ENCODE data around the gene SLAMF1.
"Not testable (repeated sequence)": the region's sequence is repeated elsewhere in the genome, so short reads cannot be mapped to it uniquely, and the experiment has no call there.

Gene SLAMF1

GRCh38 chr1:160646711-160647328 is at the start of gene SLAMF1:
Gene SLAMF1, minus strand, starts transcription at chr1:160647044. Its CDS starts 99 bp downstream, at chr1:160646945.
- DNase-seq: no peak

GRCh38 chr1:160692390-160692789 is 45.5 kb upstream of the SLAMF1 start:
- DNase-seq: not testable (repeated sequence)

- DNase-seq: no peak
These were observed 38.4 kb upstream of the SLAMF1 start for GRCh38 chr1:160685266-160685665.

- no peak for DNase-seq
These were observed 36.4 kb upstream of the SLAMF1 start for GRCh38 chr1:160682983-160683865.

- no peak for DNase-seq
These were observed 35.0 kb upstream of the SLAMF1 start for GRCh38 chr1:160681891-160682140.

GRCh38 chr1:160681066-160681890 is 34.4 kb upstream of the SLAMF1 start:
- DNase-seq: peak; percentile 84

GRCh38 chr1:160680399-160680798 is 33.6 kb upstream of the SLAMF1 start:
- no peak for DNase-seq

GRCh38 chr1:160679893-160680292 is 33.0 kb upstream of the SLAMF1 start:
- no peak for DNase-seq

GRCh38 chr1:160676869-160677597 is 30.2 kb upstream of the SLAMF1 start:
- no peak for DNase-seq

GRCh38 chr1:160675641-160676410 is 29.0 kb upstream of the SLAMF1 start:
- DNase-seq: peak; percentile 70

- no peak for DNase-seq
These were observed 27.6 kb upstream of the SLAMF1 start for GRCh38 chr1:160674415-160674814.

GRCh38 chr1:160672789-160673695 is 26.2 kb upstream of the SLAMF1 start:
- no peak for DNase-seq

- no peak for DNase-seq
These were observed 25.0 kb upstream of the SLAMF1 start for GRCh38 chr1:160671603-160672517.

- DNase-seq: no peak
These were observed 23.9 kb upstream of the SLAMF1 start for GRCh38 chr1:160670701-160671100.

- DNase-seq: no peak
These were observed 23.0 kb upstream of the SLAMF1 start for GRCh38 chr1:160669802-160670201.

- no peak for DNase-seq
These were observed 22.4 kb upstream of the SLAMF1 start for GRCh38 chr1:160669276-160669675.

GRCh38 chr1:160667896-160668295 is 21.1 kb upstream of the SLAMF1 start:
- DNase-seq: no peak

- DNase-seq: no peak
These were observed 19.2 kb upstream of the SLAMF1 start for GRCh38 chr1:160666079-160666442.

GRCh38 chr1:160665330-160666078 is 18.7 kb upstream of the SLAMF1 start:
- DNase-seq: no peak
